ENCODE measurements around the gene LSM6.

The LSM6 gene

GRCh38 chr4:146186596-146186995 is 11.1 kb downstream of the LSM6 start:
- DNase-seq, result no peak

DNA sequence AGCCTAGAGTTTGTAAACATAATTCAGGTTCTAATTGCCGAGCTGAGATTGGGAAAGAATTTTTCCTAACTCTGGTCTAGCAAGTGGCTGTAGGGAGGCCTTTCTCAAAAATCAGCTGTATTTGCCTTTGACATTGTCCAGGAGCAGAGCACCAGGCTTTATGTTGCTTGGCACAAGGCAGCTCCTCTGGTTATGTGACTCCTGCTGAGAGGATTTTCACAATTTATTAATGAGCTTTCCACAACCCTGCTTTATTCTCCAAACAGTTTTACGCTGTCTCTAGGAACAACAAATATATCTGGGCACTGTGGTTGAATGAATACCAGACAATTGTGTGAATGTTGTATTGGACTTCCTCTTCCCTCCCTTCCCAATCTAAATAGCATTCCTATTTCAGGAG is 14.9 kb downstream of the LSM6 start:
- no peak for DNase-seq

DNA sequence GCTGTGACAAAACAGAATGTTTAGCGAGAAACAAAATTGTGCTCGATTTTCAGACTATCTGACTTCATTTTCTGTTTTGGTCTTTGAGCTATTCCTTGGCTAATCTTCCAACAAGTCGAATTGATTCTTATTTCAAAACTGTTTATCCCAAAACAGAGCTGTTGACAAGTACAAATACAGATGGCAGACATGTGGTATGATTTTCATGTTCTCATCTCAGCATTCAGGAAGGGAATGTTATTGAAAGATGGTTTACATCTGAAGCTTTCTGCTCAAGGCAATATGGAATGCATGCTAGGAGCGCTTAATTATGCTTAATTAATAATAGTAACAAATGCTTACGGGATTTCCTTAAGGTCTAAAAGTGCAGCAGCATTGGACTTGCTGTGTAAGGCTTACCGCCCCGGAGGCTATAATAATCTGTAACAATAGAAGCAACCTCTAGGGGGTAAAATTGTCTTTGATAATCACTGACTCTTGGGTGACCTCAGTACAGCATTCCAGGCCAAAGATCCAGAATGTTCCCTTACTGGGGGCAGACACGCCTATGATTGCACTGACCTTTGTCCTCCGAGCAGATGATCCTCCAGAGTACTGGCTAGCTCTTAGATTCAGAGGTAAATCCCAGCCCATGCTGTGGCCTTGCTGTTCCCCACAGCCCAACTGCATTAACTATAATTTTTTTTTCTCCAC is 16.4 kb downstream of the LSM6 start:
- no peak for DNase-seq

GRCh38 chr4:146193628-146194027 is 18.1 kb downstream of the LSM6 start:
- DNase-seq, result no peak

DNA sequence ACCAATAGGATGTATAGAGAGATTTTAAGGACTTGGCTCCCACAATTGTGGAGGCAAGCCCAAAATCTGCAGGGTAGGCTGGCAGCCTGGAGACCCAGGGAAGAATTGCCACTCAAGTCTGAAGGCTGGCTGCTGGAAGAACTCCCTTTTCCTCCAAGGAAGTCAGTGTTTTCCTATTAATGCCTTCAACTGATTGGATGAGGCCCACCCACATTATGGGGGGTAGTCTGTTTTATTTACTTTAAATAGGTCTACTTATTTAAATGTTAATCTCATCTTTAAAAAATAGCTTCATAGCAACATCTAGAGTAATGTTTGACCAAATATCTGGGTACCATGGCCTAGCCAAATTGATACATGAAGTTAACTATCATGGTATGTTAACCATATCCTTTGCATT is 18.7 kb downstream of the LSM6 start:
- no peak for DNase-seq

DNA sequence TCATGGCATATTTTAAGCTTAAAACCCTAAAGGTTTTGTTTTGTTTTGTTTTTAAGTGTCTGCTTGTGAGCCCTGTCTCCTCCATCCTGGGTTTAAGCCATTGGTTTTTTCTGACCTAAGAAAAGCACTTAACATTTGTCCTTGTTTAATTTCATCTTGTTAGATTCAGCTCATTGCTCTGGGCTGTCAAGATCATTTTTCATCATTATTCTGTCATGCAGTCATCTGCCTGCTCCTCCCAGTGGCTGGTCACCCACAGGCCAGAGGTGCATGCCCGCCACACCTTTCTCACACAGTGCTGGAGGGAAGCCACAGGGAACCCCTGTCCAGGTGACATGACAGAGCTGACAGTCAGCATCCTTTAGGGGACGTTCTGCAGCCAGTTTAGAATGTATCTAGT is 27.1 kb downstream of the LSM6 start:
- no peak for DNase-seq

- no peak for DNase-seq
Observed at GRCh38 chr4:146207410-146207809, 31.9 kb downstream of the LSM6 start.

DNA sequence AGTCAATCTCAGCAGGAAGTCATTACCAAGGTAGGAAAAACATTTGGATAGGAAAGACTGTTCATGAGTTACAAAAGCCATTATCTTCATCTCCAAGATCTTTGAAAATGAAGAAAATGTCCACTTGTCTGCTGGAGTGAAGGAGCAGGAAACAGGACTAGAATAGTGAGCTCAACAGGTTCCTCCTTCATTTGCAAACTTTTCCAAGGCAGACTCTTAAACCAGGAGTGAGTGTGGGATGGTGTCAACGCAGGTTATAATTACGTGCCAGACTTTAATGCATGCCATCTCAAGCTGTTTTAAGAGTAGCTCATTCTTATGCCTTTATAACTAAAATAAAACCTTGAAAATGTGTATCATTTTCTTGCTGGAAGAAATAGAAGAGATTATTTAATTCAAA is 35.4 kb downstream of the LSM6 start:
- DNase-seq, result no peak

DNA sequence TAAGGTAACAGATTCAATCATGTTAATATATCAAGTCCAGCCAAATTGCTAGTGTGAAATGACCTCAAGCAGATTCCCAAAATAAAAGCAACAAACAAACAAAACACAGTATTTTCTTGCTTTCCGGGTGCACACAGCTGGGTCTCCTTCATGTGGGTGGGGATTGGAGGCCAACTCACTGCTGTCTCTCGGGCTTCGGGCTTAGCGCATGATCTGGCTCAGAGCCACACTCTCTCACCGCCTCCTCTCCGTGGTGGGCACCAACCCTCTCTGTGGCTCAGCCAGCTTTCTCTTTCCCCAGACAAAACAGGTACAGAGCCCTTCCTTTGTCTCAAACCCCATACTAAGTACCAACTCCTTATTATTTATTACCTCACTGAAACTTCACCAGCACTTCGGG is 35.9 kb downstream of the LSM6 start:
- no peak for DNase-seq

DNA sequence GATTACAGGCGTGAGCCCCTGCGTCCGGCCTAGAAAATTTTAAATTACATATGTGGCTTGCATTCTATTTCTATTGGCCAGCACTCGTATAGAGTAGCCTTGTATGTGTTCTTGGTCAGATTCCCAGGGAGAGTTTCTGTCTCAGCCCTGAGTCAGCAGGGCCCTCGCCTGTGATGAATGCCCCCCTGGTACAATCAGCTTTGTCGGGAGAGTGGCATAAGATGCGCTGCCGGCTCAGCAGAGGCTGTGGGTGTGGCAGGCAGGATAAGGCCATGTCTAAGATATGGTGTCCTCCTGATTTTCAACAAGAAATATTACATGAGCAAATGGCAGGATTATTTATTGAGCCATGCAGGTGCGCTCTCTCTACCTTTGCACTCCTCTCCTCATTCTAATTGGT is 37.3 kb downstream of the LSM6 start:
- DNase-seq, result no peak

GRCh38 chr4:146214238-146214637 is 38.7 kb downstream of the LSM6 start, which contains the start of gene REELD1:
Gene REELD1 (plus strand): TSS chr4:146214538. CDS start chr4:146216953, 2,415 bp downstream.
- no peak for DNase-seq

- DNase-seq, result no peak
Observed at GRCh38 chr4:146222313-146222712, 46.8 kb downstream of the LSM6 start.

DNA sequence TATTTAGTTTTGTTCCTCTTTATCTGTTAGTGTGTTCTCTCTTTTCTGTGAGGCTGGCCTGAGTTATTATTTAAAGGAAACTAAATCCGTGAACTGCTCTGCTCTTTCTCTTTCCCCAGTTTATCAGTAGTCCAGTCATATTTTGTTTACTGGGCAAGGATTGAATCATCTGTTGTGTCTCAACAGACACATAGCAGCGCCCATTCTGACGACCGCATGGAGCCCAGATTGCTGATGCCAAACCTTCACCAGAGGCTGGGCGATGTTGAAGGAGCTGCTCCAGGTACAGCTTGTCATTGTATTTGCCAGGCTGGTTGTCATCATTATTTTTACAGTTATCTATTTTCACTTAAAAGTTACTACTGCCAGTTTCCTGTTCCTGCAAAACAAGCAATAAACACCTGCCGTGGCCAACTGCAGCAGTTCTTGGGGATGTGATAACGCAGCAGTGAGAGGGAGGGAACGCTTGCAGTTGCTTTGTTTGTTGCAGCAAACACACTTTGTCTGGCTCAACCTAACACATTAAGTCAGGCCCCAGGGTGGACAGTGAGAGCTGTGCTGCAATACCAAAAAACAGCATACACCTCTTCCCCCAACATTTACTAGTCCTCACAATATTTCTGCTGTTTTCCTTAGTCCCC is 48.9 kb downstream of the LSM6 start:
- no peak for DNase-seq

- DNase-seq, result no peak
Observed at GRCh38 chr4:146229406-146229805, 53.9 kb downstream of the LSM6 start.

DNA sequence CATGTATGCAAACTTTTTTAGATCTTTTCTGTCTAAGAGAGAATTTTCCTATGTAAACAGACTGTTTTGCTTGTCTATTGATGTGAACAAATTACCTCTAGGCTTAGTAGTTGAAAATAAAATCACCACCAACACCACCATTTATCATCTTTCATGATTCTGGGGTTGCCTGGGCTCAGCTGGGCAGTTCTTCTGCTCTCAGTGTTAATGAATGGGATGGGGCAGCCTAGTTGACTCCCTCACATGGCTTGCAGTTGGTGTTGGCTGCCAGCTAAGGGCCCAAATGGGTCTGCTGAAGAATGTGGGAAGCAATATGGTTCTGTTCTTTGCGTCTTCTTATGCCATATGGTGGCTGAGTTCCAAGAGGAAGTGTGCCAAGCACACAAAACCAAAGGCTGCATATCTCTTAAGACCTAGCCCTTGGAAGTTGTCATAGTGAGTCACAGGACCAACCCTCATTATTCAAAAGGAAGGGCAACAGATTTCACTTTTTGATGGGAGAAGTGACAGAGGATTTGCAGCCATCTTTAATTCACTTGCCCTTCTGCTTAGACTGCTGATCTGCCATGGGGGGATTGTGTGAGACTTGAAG is 56.7 kb downstream of the LSM6 start:
- no peak for DNase-seq

DNA sequence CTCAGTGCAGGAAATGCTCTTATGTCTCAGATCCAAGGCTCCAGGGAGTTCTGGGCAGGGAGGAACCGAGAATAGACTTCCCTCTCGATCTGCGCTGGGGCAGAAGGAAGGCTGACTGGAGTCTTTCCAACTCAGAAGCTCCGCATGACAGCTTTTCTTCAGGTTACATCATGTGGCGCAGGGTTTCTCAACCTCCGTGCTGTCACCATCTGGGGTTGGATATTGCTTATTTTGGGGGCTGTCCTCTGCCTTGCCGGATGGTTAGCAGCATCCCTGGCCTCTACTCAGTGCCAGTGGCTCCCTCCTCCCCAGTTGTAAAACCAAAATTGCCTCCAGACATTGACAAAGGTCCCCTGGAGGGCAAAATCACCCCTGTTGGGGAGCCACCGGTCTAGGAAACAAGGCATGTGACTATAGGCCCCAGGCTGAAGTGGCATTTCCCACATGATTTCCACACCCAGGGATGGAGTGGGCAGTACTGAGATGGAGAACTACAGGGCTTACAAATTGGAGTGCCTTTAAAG is 60.2 kb downstream of the LSM6 start:
- DNase-seq, result no peak

GRCh38 chr4:146236216-146236615 is 60.7 kb downstream of the LSM6 start:
- no peak for DNase-seq

DNA sequence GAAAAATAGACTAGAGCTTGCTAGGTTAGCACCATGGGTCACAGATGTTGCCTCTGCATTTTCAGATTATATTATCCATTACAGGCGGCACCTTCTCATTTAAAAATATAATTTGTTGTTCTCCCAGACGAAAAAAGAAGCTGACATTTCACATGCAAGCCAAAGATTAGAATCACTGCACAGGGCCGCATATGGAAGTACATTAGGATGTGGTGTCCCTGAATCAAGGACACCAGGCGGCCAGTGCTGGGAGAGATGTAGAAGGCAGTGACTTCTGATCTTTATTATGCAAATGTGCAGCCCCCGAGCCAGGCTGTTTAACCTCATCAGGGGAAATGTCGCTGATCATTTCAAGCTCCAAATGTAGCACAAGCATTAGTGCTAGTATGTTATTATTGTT is 61.6 kb downstream of the LSM6 start:
- no peak for DNase-seq

DNA sequence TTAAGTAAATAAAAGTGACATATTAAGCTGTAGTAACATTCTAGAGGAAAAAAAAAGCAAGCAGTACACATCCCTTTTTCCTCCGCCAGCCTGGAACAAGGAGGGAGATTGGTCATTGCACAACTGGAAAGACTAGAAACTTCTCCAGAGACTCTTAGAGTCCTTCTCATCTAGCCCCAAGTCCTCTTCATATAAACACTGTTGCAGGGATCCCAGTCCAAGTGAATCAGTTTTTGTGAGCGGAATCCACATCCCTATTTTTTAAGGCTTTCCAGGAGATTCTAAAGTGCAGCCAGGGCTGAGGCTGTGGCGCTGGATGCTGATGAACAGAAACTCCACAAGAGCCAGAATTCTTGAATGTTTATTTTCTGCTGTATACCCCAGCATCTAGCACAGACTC is 62.6 kb downstream of the LSM6 start:
- no peak for DNase-seq

All from T-helper 1 cell (primary cell).